ENCODE data around the gene ZNF423. TPM values are rescaled to one million over a fixed set of nuclear protein-coding genes. Genes with fewer than 3 reads are reported as not detected.

ZNF423 gene
- total RNA-seq, 4 donors from 2014 or later = 0.67 to 3.7 (median 2.2) TPM

- WGBS, 2 donors = 69 to 70% methylated on average over 6 of the region's 6 CpGs
- H3K4me3 ChIP-seq (ENCODE audit: low read depth, poor library complexity, severe bottlenecking) = no peak overlapping the region
- TF ChIP-seq, protein P1, sequence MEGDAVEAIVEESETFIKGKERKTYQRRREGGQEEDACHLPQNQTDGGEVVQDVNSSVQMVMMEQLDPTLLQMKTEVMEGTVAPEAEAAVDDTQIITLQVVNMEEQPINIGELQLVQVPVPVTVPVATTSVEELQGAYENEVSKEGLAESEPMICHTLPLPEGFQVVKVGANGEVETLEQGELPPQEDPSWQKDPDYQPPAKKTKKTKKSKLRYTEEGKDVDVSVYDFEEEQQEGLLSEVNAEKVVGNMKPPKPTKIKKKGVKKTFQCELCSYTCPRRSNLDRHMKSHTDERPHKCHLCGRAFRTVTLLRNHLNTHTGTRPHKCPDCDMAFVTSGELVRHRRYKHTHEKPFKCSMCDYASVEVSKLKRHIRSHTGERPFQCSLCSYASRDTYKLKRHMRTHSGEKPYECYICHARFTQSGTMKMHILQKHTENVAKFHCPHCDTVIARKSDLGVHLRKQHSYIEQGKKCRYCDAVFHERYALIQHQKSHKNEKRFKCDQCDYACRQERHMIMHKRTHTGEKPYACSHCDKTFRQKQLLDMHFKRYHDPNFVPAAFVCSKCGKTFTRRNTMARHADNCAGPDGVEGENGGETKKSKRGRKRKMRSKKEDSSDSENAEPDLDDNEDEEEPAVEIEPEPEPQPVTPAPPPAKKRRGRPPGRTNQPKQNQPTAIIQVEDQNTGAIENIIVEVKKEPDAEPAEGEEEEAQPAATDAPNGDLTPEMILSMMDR (IDR thresholded peaks at IDR 0.05) = no peak
- no peak for TF ChIP-seq POLR2A (IDR thresholded peaks at IDR 0.05)
- DNase-seq (ENCODE audit: low spot score in 2 of 2) = no peak
- intact Hi-C loops (cut with DNase I; ENCODE audit: low total_unique reads) = no loop called here
Measured at GRCh38 chr16:49505556-49505955, 350.4 kb downstream of the ZNF423 start.

DNA sequence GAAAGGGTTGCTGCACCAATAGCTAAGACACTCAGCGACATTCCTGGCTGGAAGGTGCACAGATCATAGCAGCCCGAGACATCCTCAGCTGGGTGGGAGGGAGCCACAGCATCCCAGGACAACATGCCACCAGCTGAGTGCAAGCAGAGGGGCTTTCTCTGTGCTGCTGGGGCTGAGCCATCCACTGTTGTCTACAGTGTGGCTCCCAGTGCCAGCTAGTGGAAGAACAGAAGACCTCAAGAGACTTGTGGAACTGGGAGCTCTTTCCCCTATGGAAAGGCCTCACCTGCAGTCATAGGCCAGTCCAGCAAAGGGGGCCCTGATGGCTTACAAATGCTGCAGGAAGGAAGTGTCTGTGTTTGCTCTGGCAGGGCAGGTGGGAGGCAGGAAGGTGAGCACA is 351.3 kb downstream of the ZNF423 start:
- intact Hi-C loops (cut with DNase I; ENCODE audit: low total_unique reads) = no loop called here
- 90 to 95% methylated on average over 2 of the region's 2 CpGs for WGBS, 2 donors
- DNase-seq (ENCODE audit: low spot score in 2 of 2) = no peak

GRCh38 chr16:49504023-49504364 is 351.9 kb downstream of the ZNF423 start:
- no peak for DNase-seq (ENCODE audit: low spot score in 2 of 2)
- H3K4me3 ChIP-seq (ENCODE audit: low read depth, poor library complexity, severe bottlenecking) = no peak overlapping the region
- TF ChIP-seq, protein P1 (IDR thresholded peaks at IDR 0.05) = no peak
- no peak for TF ChIP-seq POLR2A (IDR thresholded peaks at IDR 0.05)
- WGBS, 2 donors = 77 to 83% methylated on average over 2 of the region's 2 CpGs
- intact Hi-C loops (cut with DNase I; ENCODE audit: low total_unique reads) = no loop called here

More for the DNA sequence above, 351.3 kb downstream of the ZNF423 start:
- no peak overlapping the region for H3K4me3 ChIP-seq (ENCODE audit: low read depth, poor library complexity, severe bottlenecking)
- TF ChIP-seq, protein P1 (IDR thresholded peaks at IDR 0.05) = no peak
- no peak for TF ChIP-seq POLR2A (IDR thresholded peaks at IDR 0.05)

- 80 to 82% methylated on average over 17 of the region's 17 CpGs for WGBS, 2 donors
- intact Hi-C loops (cut with DNase I; ENCODE audit: low total_unique reads) = no loop called here
- no peak for TF ChIP-seq POLR2A (IDR thresholded peaks at IDR 0.05)
- peak in 1 of 2 donors; percentile 59 for DNase-seq (ENCODE audit: low spot score in 2 of 2)
- no peak overlapping the region for H3K4me3 ChIP-seq (ENCODE audit: low read depth, poor library complexity, severe bottlenecking)
Measured at GRCh38 chr16:49503256-49504022, 352.5 kb downstream of the ZNF423 start.

GRCh38 chr16:49502136-49502881 is 353.6 kb downstream of the ZNF423 start:
- peak in 1 of 2 donors; percentile 76 for DNase-seq (ENCODE audit: low spot score in 2 of 2)
- TF ChIP-seq, protein P1 (IDR thresholded peaks at IDR 0.05) = no peak
- TF ChIP-seq POLR2A (IDR thresholded peaks at IDR 0.05) = no peak
- WGBS, 2 donors = 92 to 93% methylated on average over 13 of the region's 13 CpGs
- no peak overlapping the region for H3K4me3 ChIP-seq (ENCODE audit: low read depth, poor library complexity, severe bottlenecking)
- intact Hi-C loops (cut with DNase I; ENCODE audit: low total_unique reads) = no loop called here

DNA sequence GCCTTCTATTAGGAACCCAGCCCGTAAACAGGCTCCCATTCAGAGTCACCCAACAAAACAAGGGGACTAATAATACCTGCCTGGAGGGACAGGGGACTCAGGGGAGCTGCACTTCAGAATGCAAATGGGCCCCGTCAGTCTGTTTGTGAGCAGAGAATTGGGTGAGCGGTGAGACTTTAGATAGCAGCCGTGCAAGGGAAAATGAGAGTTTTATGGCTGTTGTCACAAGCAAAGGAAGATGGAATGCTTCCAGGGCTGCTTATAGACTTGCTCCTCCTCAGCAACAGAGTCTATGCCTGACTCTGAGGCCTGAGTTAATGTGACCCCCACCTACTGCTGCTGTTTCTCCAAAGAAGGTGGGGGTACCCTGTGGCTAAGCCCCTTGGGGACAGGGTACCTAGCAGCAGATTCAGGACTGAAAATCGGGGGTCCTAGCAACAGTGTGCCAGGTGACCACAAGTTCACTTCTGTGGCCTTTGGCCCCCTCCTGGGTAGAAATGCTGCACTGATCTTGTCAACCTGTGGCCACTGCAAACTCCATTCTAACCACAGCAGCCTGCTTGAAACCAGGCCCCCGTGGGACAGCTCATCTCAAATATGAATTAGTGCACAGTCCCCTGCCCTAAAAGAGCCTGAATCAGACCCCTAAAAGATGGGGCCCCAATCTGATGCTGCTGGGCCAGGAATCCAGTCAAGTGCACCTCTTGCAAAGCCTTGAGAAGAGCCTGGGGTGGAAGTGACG is 355.9 kb downstream of the ZNF423 start:
- TF ChIP-seq, protein P1 (IDR thresholded peaks at IDR 0.05) = no peak
- TF ChIP-seq POLR2A (IDR thresholded peaks at IDR 0.05) = no peak
- peak in 1 of 2 donors; percentile 75 for DNase-seq (ENCODE audit: low spot score in 2 of 2)
- intact Hi-C loops (cut with DNase I; ENCODE audit: low total_unique reads) = no loop called here
- no peak overlapping the region for H3K4me3 ChIP-seq (ENCODE audit: low read depth, poor library complexity, severe bottlenecking)
- 83 to 91% methylated on average over 7 of the region's 7 CpGs for WGBS, 2 donors

Data from lower leg skin (tissue), 4 donors.